HL-60 (cell line): ENCODE measurements around the gene EBF4.
A peak's percentile ranks its signal among the peaks of the same experiment; 100 is the strongest.

Source experiments
- DNase-seq, 2 experiments: peaks; one replicate each; pipeline ENCODE4 v3.0.0-alpha.2; 2010 to 2020; ENCODE audit warnings: low read depth in 1 of 2, low spot score in 1 of 2
- H3K27ac ChIP-seq: fragments of 250-450 bp; sonication (Bioruptor Pico); replicated peaks from 2 replicates; pipeline ENCODE4 v1.5.1; 2020; ENCODE audit warnings: mild to moderate bottlenecking, moderate library complexity
- H3K27me3 ChIP-seq: fragments of 250-450 bp; sonication (Bioruptor Pico); 2 replicates; pipeline ENCODE4 v1.5.1; 2021; ENCODE audit warnings: mild to moderate bottlenecking, moderate library complexity; ENCODE audit not compliant: insufficient read depth, poor library complexity, severe bottlenecking
- H3K4me3 ChIP-seq: replicated peaks from 2 replicates; pipeline ENCODE4 v1.5.1; 2011; ENCODE audit warnings: mild to moderate bottlenecking, control low read depth, low read length; ENCODE audit not compliant: insufficient read depth
- CTCF ChIP-seq: IDR thresholded peaks from one replicate; pipeline ENCODE4 v1.5.1; 2011; ENCODE audit warnings: low read length, control low read depth, inconsistent platforms; ENCODE audit not compliant: insufficient read depth
- GABPA ChIP-seq: IDR thresholded peaks from 2 replicates; pipeline ENCODE4 v1.6.1; 2012; ENCODE audit warnings: low read depth
- POLR2AphosphoS5 ChIP-seq: IDR thresholded peaks from 2 replicates; pipeline ENCODE4 v1.6.1; 2012; ENCODE audit warnings: low read depth
- REST ChIP-seq: IDR thresholded peaks from 2 replicates; pipeline ENCODE4 v1.6.1; 2012; ENCODE audit warnings: low read depth; ENCODE audit not compliant: insufficient replicate concordance
- SPI1 ChIP-seq: IDR thresholded peaks from 2 replicates; pipeline ENCODE4 v1.6.1; 2012; ENCODE audit warnings: low read depth, mild to moderate bottlenecking, borderline replicate concordance

The EBF4 gene

GRCh38 chr20:2692886-2693285 lies 306 bp downstream of the EBF4 start:
- no peak for DNase-seq
- TF ChIP-seq REST, result no peak
- TF ChIP-seq GABPA, result no peak
- TF ChIP-seq POLR2AphosphoS5, result no peak
- TF ChIP-seq SPI1, result no peak
- TF ChIP-seq CTCF, result no peak
- peaks cover 45% of the 10 kb centered on the region for H3K27me3 ChIP-seq
- no peak overlapping the region for H3K4me3 ChIP-seq
- no peak overlapping the region for H3K27ac ChIP-seq

- Histone ChIP-seq H3K4me3 (peak overlapping the region; percentile 9; the same call in 1 of the 2 replicates), H3K27me3 (peaks cover 50% of the 10 kb centered on the region), H3K27ac (no peak overlapping the region)
- no peak for DNase-seq
- TF ChIP-seq REST, result no peak
- no peak for TF ChIP-seq POLR2AphosphoS5
- no peak for TF ChIP-seq GABPA
- no peak for TF ChIP-seq SPI1
- no peak for TF ChIP-seq CTCF
These were observed 867 bp downstream of the EBF4 start for GRCh38 chr20:2693286-2694007.

GRCh38 chr20:2694008-2694471 lies 1.5 kb downstream of the EBF4 start:
- Histone ChIP-seq H3K27me3 (peaks cover 55% of the 10 kb centered on the region), H3K4me3 (no peak overlapping the region), H3K27ac (no peak overlapping the region)
- DNase-seq, result no peak
- no peak for TF ChIP-seq GABPA
- TF ChIP-seq CTCF, result no peak
- no peak for TF ChIP-seq SPI1
- no peak for TF ChIP-seq REST
- TF ChIP-seq POLR2AphosphoS5, result no peak
